ENCODE results near the gene TNRC6B.

The TNRC6B gene

GRCh38 chr22:40326905-40327735, 149.4 kb downstream of the TNRC6B start:
- DNase-seq (ENCODE audit: low read depth), result no peak

- no peak for DNase-seq (ENCODE audit: low read depth)
Measured at GRCh38 chr22:40328546-40329456, 151.1 kb downstream of the TNRC6B start.

- DNase-seq (ENCODE audit: low read depth), result no peak
Measured at GRCh38 chr22:40329466-40329865, 151.7 kb downstream of the TNRC6B start.

GRCh38 chr22:40330086-40330485, 152.4 kb downstream of the TNRC6B start:
- DNase-seq (ENCODE audit: low read depth), result no peak

- DNase-seq (ENCODE audit: low read depth), result no peak
Measured at GRCh38 chr22:40330615-40331014, 152.9 kb downstream of the TNRC6B start.

GRCh38 chr22:40331706-40332105, 154.0 kb downstream of the TNRC6B start:
- no peak for DNase-seq (ENCODE audit: low read depth)

- DNase-seq (ENCODE audit: low read depth), result no peak
Measured at GRCh38 chr22:40332319-40332781, 154.6 kb downstream of the TNRC6B start.

GRCh38 chr22:40334060-40334459, 156.3 kb downstream of the TNRC6B start:
- no peak for DNase-seq (ENCODE audit: low read depth)

GRCh38 chr22:40334899-40335298, 157.2 kb downstream of the TNRC6B start:
- DNase-seq (ENCODE audit: low read depth), result no peak

- DNase-seq (ENCODE audit: low read depth), result no peak
Measured at GRCh38 chr22:40335358-40335757, 157.6 kb downstream of the TNRC6B start.

- no peak for DNase-seq (ENCODE audit: low read depth)
Measured at GRCh38 chr22:40340044-40340443, 162.3 kb downstream of the TNRC6B start.

GRCh38 chr22:40341604-40342003, 163.9 kb downstream of the TNRC6B start:
- no peak for DNase-seq (ENCODE audit: low read depth)

GRCh38 chr22:40342521-40342920, 164.8 kb downstream of the TNRC6B start:
- no peak for DNase-seq (ENCODE audit: low read depth)

- DNase-seq (ENCODE audit: low read depth), result no peak
Measured at GRCh38 chr22:40345271-40345670, 167.5 kb downstream of the TNRC6B start.

- no peak for DNase-seq (ENCODE audit: low read depth)
Measured at GRCh38 chr22:40345815-40346184, 168.1 kb downstream of the TNRC6B start.

- DNase-seq (ENCODE audit: low read depth), result peak; percentile 59
Measured at GRCh38 chr22:40346185-40347118, 168.7 kb downstream of the TNRC6B start, which contains the start of gene ADSL. Gene ADSL, plus strand, starts transcription at chr22:40346500. Its CDS starts 59 bp downstream, at chr22:40346559.

- DNase-seq (ENCODE audit: low read depth), result no peak
Measured at GRCh38 chr22:40347300-40347699, 169.6 kb downstream of the TNRC6B start.

GRCh38 chr22:40348025-40348658, 170.4 kb downstream of the TNRC6B start:
- DNase-seq (ENCODE audit: low read depth), result peak; percentile 25

GRCh38 chr22:40352763-40353162, 175.0 kb downstream of the TNRC6B start:
- no peak for DNase-seq (ENCODE audit: low read depth)

GRCh38 chr22:40361100-40361499, 183.4 kb downstream of the TNRC6B start:
- DNase-seq (ENCODE audit: low read depth), result no peak

GRCh38 chr22:40363059-40363458, 185.3 kb downstream of the TNRC6B start:
- DNase-seq (ENCODE audit: low read depth), result no peak
